ENCODE results near the gene FOXF1.

The FOXF1 gene

GRCh38 chr16:86505185-86505898 lies 5.0 kb upstream of the FOXF1 start:
- DNase-seq (ENCODE audit: low spot score): no peak

- DNase-seq (ENCODE audit: low spot score): no peak
Measured at GRCh38 chr16:86505899-86506864, 4.1 kb upstream of the FOXF1 start.

- no peak for DNase-seq (ENCODE audit: low spot score)
Measured at GRCh38 chr16:86507173-86508027, 2.9 kb upstream of the FOXF1 start.

- DNase-seq (ENCODE audit: low spot score): peak; percentile 54
Measured at GRCh38 chr16:86508028-86508946, 2.0 kb upstream of the FOXF1 start.

- peak; percentile 91 for DNase-seq (ENCODE audit: low spot score)
Measured at GRCh38 chr16:86508947-86509758, 1.2 kb upstream of the FOXF1 start.

- DNase-seq (ENCODE audit: low spot score): peak; percentile 91
Measured at GRCh38 chr16:86509759-86510464, 415 bp upstream of the FOXF1 start.

GRCh38 chr16:86511317-86512161 lies 1.2 kb downstream of the FOXF1 start:
- peak; percentile 78 for DNase-seq (ENCODE audit: low spot score)

GRCh38 chr16:86512301-86512859 lies 2.1 kb downstream of the FOXF1 start:
- peak; percentile 57 for DNase-seq (ENCODE audit: low spot score)

- peak; percentile 68 for DNase-seq (ENCODE audit: low spot score)
Measured at GRCh38 chr16:86512860-86513470, 2.6 kb downstream of the FOXF1 start.

GRCh38 chr16:86513471-86514277 lies 3.3 kb downstream of the FOXF1 start:
- no peak for DNase-seq (ENCODE audit: low spot score)

- no peak for DNase-seq (ENCODE audit: low spot score)
Measured at GRCh38 chr16:86514481-86515376, 4.4 kb downstream of the FOXF1 start.

GRCh38 chr16:86515413-86515776 lies 5.1 kb downstream of the FOXF1 start:
- no peak for DNase-seq (ENCODE audit: low spot score)

- DNase-seq (ENCODE audit: low spot score): no peak
Measured at GRCh38 chr16:86515777-86516622, 5.7 kb downstream of the FOXF1 start.

- DNase-seq (ENCODE audit: low spot score): no peak
Measured at GRCh38 chr16:86516623-86517003, 6.3 kb downstream of the FOXF1 start.

- no peak for DNase-seq (ENCODE audit: low spot score)
Measured at GRCh38 chr16:86517033-86517432, 6.7 kb downstream of the FOXF1 start.

All from hepatic stellate cell (primary cell).